Endothelial cell of umbilical vein (primary cell): ENCODE data around the gene GLUL. TPM values are rescaled to one million over a fixed set of nuclear protein-coding genes. Genes with fewer than 3 reads are reported as not detected.

Experiments
- BruUV-seq: library from RNA; stranded (reverse); fragments of 400-500 nt; replicated peaks from 2 replicates; lab custom pipeline; 2021; lab: Mats Ljungman, UMichigan
- CTCF ChIA-PET: fragments of 300-600, 350-600 bp; sonication (Branson Sonifier 250); formaldehyde crosslinking; loops from one replicate; lab custom pipeline; 2021; ENCODE audit warnings: antibody characterized with exemption, inconsistent platforms; lab: Charles Lee
- POLR2A ChIA-PET: fragments of 300-600, 350-600 bp; sonication (Branson Sonifier 250); formaldehyde crosslinking; loops from one replicate; lab custom pipeline; 2021; ENCODE audit warnings: antibody characterized with exemption, inconsistent platforms; lab: Charles Lee
- DNase-seq: peaks from one replicate; pipeline ENCODE4 v3.0.0-alpha.2; 2011; ENCODE audit warnings: low read depth, low spot score
- FAIRE-seq: peaks from 2 replicates; lab custom pipeline; 2011; peaks lifted over from hg19 to GRCh38; lab: Jason Lieb, UNC
- H2AFZ ChIP-seq: 2 replicates; pipeline ENCODE4 v1.6.0; 2012; ENCODE audit warnings: low read depth, low read length, control low read depth, inconsistent platforms
- H3K27ac ChIP-seq: 2 replicates; pipeline ENCODE4 v1.5.1; 2011; ENCODE audit warnings: low read depth, mild to moderate bottlenecking, control low read depth, low read length, moderate library complexity; ENCODE audit not compliant: insufficient read depth
- H3K27me3 ChIP-seq, 2 experiments: 2 replicates each; pipeline versions ENCODE4 v1.6.0 to v1.6.1; 2011; ENCODE audit warnings: low read length in 2 of 2, mixed read lengths in 1 of 2; ENCODE audit not compliant: control insufficient read depth in 2 of 2, insufficient read depth in 2 of 2
- H3K36me3 ChIP-seq, 2 experiments: 2 replicates in 1 of 2; 3 replicates in 1 of 2; pipeline ENCODE4 v1.5.1; 2011; ENCODE audit warnings: low read length in 2 of 2, mild to moderate bottlenecking in 1 of 2, moderate library complexity in 1 of 2; ENCODE audit not compliant: control insufficient read depth in 2 of 2, insufficient read depth in 2 of 2; ENCODE audit errors: extremely low read depth in 1 of 2
- H3K4me1 ChIP-seq: 3 replicates; pipeline ENCODE4 v1.5.1; 2011; ENCODE audit warnings: mild to moderate bottlenecking, low read length; ENCODE audit not compliant: control insufficient read depth, insufficient read depth; ENCODE audit errors: extremely low read depth
- H3K4me2 ChIP-seq: 2 replicates; pipeline ENCODE4 v1.6.1; 2011; ENCODE audit warnings: low read length, control low read depth, mixed read lengths; ENCODE audit not compliant: insufficient read depth
- H3K4me3 ChIP-seq, 3 experiments: fragments of 200-600 bp in 1 of 3; sonication (generic), shearing (Covaris generic) in 1 of 3; replicated peaks in 1 of 3; 2 replicates each; pipeline ENCODE4 v1.5.1; 2011 to 2016; ENCODE audit warnings: control low read depth in 3 of 3, low read length in 3 of 3, mild to moderate bottlenecking in 2 of 3, inconsistent platforms in 1 of 3, low read depth in 1 of 3, moderate library complexity in 1 of 3; ENCODE audit not compliant: insufficient read depth in 1 of 3
- H3K79me2 ChIP-seq: 2 replicates; pipeline ENCODE4 v1.6.0; 2012; ENCODE audit warnings: low read length, inconsistent platforms; ENCODE audit not compliant: control insufficient read depth, insufficient read depth
- H3K9ac ChIP-seq: replicated peaks from 2 replicates; pipeline ENCODE3; 2011; ENCODE audit warnings: low read length, control low read depth; ENCODE audit not compliant: insufficient read depth; ENCODE audit errors: extremely low read depth
- H3K9me1 ChIP-seq: replicated peaks from 3 replicates; pipeline ENCODE4 v1.6.0; 2011; ENCODE audit warnings: mild to moderate bottlenecking, low read length; ENCODE audit not compliant: control insufficient read depth, insufficient read depth; ENCODE audit errors: extremely low read depth
- H3K9me3 ChIP-seq: replicated peaks from 2 replicates; pipeline ENCODE4 v1.5.1; 2012; ENCODE audit warnings: low read length, inconsistent platforms; ENCODE audit not compliant: control insufficient read depth, insufficient read depth
- H4K20me1 ChIP-seq: replicated peaks from 2 replicates; pipeline ENCODE3; 2011; ENCODE audit warnings: mild to moderate bottlenecking, low read length; ENCODE audit not compliant: control insufficient read depth, insufficient read depth; ENCODE audit errors: extremely low read depth
- CTCF ChIP-seq, 2 donors: IDR thresholded peaks; 1 replicate in 1 of 2; 2 replicates in 1 of 2; pipeline ENCODE4 v1.5.1; 2011; ENCODE audit warnings: low read length in 2 of 2, mild to moderate bottlenecking in 2 of 2, moderate library complexity in 2 of 2, control low read depth in 1 of 2, inconsistent platforms in 1 of 2, low read depth in 1 of 2; ENCODE audit not compliant: insufficient read depth in 1 of 2; ENCODE audit errors: extremely low read depth in 1 of 2
- EZH2 ChIP-seq: IDR thresholded peaks from 2 replicates; pipeline ENCODE4 v1.6.1; 2012; ENCODE audit warnings: borderline replicate concordance, low read depth, mild to moderate bottlenecking, moderate library complexity, low read length, inconsistent platforms; ENCODE audit not compliant: severe bottlenecking
- FOS ChIP-seq: IDR thresholded peaks from 2 replicates; pipeline ENCODE4 v1.6.1; 2011; ENCODE audit warnings: mild to moderate bottlenecking, low read length, moderate library complexity, borderline replicate concordance; ENCODE audit not compliant: insufficient read depth
- GATA2 ChIP-seq: IDR thresholded peaks from 2 replicates; pipeline ENCODE4 v1.7.0; 2011; ENCODE audit warnings: low read depth, mild to moderate bottlenecking, moderate library complexity, mixed read lengths, low read length; ENCODE audit not compliant: insufficient read length, insufficient read depth
- JUN ChIP-seq: IDR thresholded peaks from 2 replicates; pipeline ENCODE4 v1.6.1; 2011; ENCODE audit warnings: borderline replicate concordance, low read depth; ENCODE audit not compliant: insufficient read length, insufficient read depth
- MAX ChIP-seq: IDR thresholded peaks from 2 replicates; pipeline ENCODE4 v1.6.1; 2011; ENCODE audit not compliant: insufficient read depth, insufficient read length
- MYC ChIP-seq: IDR thresholded peaks from one replicate; pipeline ENCODE4 v1.6.1; 2011; ENCODE audit warnings: mild to moderate bottlenecking, low read depth, low read length
- POLR2A ChIP-seq: IDR thresholded peaks from 2 replicates; pipeline ENCODE4 v1.6.1; 2012; ENCODE audit warnings: low read depth, mild to moderate bottlenecking, control low read depth, low read length
- POLR2AphosphoS5 ChIP-seq: IDR thresholded peaks from 2 replicates; pipeline ENCODE4 v1.6.1; 2012; ENCODE audit warnings: low read depth, mild to moderate bottlenecking, control low read depth, low read length, moderate library complexity; ENCODE audit not compliant: insufficient read depth
- dilution Hi-C: fragments of 300-500 bp; cut with MboI; formaldehyde crosslinking; loops from one replicate; pipeline ENCODE4 v1.15.0; 2019; ENCODE audit warnings: low sequenced_read_pairs; ENCODE audit not compliant: extremely low pct_ligation_motif_present
- intact Hi-C: fragments of 100-400 bp; cut with micrococcal nuclease; formaldehyde crosslinking; loops from one replicate; pipeline ENCODE4 v1.10.0; 2022
- polyA plus RNA-seq, 4 experiments: library from polyadenylated mRNA; depleted of rRNA in 3 of 4; stranded (reverse) in 3 of 4; unstranded in 1 of 4; fragments of >200 nt; gene quantifications; 2 replicates each; pipeline versions ENCODE4 v1.2.1 to v1.2.3, GENCODE V29; 2011 to 2012; ENCODE audit warnings: missing spikeins in 1 of 4
- total RNA-seq: library from RNA; stranded (reverse); gene quantifications from 2 replicates; pipeline ENCODE4 v1.2.3, GENCODE V29; 2021

GLUL gene
- total and polyA plus RNA-seq, 2 donors (not counting 3 experiments of a cell fraction or from before 2014, with no cell fraction given) = 172 to 187 TPM

- Histone ChIP-seq H3K4me3 (no peak overlapping the region), H4K20me1 (peaks cover 2% of the 10 kb centered on the region), H3K9me3 (no peaks in the 10 kb centered on the region), H3K9me1 (no peaks in the 10 kb centered on the region), H3K79me2 (peaks cover 18% of the 10 kb centered on the region), H3K4me2 (no peak overlapping the region), H3K27me3 (no peaks in the 10 kb centered on the region), H3K27ac (no peak overlapping the region), H3K9ac (no peak overlapping the region), H2AFZ (no peak overlapping the region), H3K4me1 (peaks cover 1% of the 10 kb centered on the region), H3K36me3 (peaks cover 35 to 46% of the 10 kb centered on the region in 2 experiments)
- ChIA-PET CTCF (interaction anchor here (1.3 kb wide), 1 partner anchor 13 kb away, joined by 3 read pairs; no protein-coding TSS in a partner anchor), POLR2A (no interaction called here)
- no TSS peak for BruUV-seq
- FAIRE-seq (no peak), DNase-seq (no peak)
- dilution Hi-C loops = no loop called here
- intact Hi-C loops = no loop called here
- TF ChIP-seq JUN (no peak), GATA2 (no peak), POLR2A (no peak), POLR2AphosphoS5 (no peak), EZH2 (no peak), FOS (no peak), MYC (no peak), CTCF (IDR thresholded peaks at IDR 0.05; ENCODE audit: extremely low read depth in 1 of 2, insufficient read depth in 1 of 2, low read depth in 1 of 2, low read length in 2 of 2) (no peak), MAX (no peak)
Measured at GRCh38 chr1:182383934-182384333, 7.7 kb downstream of the GLUL start.
